ENCODE measurements around the gene BDH1. TPM values are rescaled to one million over a fixed set of nuclear protein-coding genes. Genes with fewer than 3 reads are reported as not detected.

The BDH1 gene
- total RNA-seq, 2 donors from 2014 or later, result 4.0 to 48.3 TPM

GRCh38 chr3:197496746-197497125 lies 59.0 kb downstream of the BDH1 start:
- Histone ChIP-seq H3K36me3 (no peaks in the 10 kb centered on the region), H3K9me3 (no peaks in the 10 kb centered on the region), H3K4me1 (peaks cover 0 to 11% of the 10 kb centered on the region in 2 donors), H3K4me3 (no peak overlapping the region), H3K27ac (no peak overlapping the region), H3K27me3 (no peaks in the 10 kb centered on the region)
- DNase-seq (ENCODE audit: low spot score), result no peak
- TF ChIP-seq, protein P1, sequence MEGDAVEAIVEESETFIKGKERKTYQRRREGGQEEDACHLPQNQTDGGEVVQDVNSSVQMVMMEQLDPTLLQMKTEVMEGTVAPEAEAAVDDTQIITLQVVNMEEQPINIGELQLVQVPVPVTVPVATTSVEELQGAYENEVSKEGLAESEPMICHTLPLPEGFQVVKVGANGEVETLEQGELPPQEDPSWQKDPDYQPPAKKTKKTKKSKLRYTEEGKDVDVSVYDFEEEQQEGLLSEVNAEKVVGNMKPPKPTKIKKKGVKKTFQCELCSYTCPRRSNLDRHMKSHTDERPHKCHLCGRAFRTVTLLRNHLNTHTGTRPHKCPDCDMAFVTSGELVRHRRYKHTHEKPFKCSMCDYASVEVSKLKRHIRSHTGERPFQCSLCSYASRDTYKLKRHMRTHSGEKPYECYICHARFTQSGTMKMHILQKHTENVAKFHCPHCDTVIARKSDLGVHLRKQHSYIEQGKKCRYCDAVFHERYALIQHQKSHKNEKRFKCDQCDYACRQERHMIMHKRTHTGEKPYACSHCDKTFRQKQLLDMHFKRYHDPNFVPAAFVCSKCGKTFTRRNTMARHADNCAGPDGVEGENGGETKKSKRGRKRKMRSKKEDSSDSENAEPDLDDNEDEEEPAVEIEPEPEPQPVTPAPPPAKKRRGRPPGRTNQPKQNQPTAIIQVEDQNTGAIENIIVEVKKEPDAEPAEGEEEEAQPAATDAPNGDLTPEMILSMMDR (IDR thresholded peaks at IDR 0.05), result no peak

DNA sequence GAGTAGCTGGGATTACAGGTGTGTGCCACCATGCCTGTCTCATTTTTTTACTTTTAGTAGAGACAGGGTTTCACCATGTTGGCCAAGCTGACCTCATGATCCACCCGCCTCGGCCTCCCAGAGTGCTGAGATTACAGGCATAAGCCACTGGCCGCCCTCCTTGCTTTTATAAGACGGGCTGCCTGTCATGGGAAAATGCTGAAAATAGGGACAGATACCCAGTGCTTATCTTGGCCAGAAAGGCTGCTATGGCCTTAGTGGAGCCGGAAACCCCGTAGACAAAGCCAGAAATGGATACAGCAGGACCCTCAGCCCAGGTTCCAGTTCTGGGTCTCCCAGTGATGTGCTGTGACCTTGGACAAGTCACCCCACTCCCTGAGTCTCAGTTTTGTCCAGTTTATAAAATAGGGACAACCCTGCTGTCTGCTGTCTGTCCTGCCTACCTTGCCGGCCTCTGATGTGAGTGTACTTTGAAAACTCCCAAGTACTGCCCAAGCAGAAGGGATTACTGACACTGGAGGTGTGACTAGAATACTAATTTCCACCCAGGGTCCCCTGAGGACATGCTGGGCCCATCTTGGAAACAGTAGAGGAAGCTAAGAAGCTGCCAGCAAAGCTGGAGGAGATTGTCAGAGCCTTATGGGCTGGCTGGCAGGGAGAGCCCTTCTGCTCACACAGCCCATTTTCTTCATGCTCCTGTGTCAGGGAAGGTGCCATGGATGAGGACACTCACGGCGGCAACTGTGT lies 59.6 kb downstream of the BDH1 start:
- H3K9me3 ChIP-seq, result no peaks in the 10 kb centered on the region
- TF ChIP-seq, protein P1 (IDR thresholded peaks at IDR 0.05), result no peak
- H3K27ac ChIP-seq, result no peak overlapping the region

DNA sequence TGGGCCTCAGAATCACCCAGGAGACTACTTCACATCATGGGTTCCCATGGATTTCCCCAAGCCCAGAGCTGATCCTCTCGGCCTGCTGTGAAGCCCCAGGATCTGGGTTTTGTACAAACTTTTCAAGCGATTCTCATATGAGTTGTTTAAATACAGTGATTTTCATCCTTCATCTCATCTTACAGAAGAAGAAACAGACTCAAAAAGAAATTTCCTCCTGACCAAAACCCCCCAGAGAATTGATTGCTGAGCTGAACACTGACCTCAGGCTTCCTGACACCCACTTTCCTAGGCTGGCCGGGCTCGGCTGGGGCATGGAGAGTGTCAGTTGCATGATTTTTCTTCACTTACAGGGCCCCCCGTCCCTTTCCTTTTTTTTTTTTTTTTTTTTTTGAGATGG lies 60.3 kb downstream of the BDH1 start:
- Histone ChIP-seq H3K4me1 (peaks cover 0 to 12% of the 10 kb centered on the region in 2 donors), H3K4me3 (no peak overlapping the region), H3K27me3 (no peaks in the 10 kb centered on the region), H3K36me3 (no peaks in the 10 kb centered on the region), H3K9me3 (no peaks in the 10 kb centered on the region), H3K27ac (no peak overlapping the region)
- DNase-seq (ENCODE audit: low spot score), result no peak
- TF ChIP-seq, protein P1 (IDR thresholded peaks at IDR 0.05), result no peak

More for the DNA sequence above, 59.6 kb downstream of the BDH1 start:
- Histone ChIP-seq H3K27me3 (no peaks in the 10 kb centered on the region), H3K4me3 (no peak overlapping the region), H3K36me3 (no peaks in the 10 kb centered on the region), H3K4me1 (peaks cover 0 to 11% of the 10 kb centered on the region in 2 donors)
- no peak for DNase-seq (ENCODE audit: low spot score)

- H3K9me3 ChIP-seq, result no peaks in the 10 kb centered on the region
- H3K27ac ChIP-seq, result no peak overlapping the region
- no peak for DNase-seq (ENCODE audit: low spot score)
- H3K4me1 ChIP-seq, result peaks cover 0 to 16% of the 10 kb centered on the region in 2 donors
- H3K36me3 ChIP-seq, result no peaks in the 10 kb centered on the region
- H3K4me3 ChIP-seq, result no peak overlapping the region
- H3K27me3 ChIP-seq, result no peaks in the 10 kb centered on the region
- TF ChIP-seq, protein P1 (IDR thresholded peaks at IDR 0.05), result no peak
Measured at GRCh38 chr3:197495059-197495455, 60.7 kb downstream of the BDH1 start.

- H3K9me3 ChIP-seq, result no peaks in the 10 kb centered on the region
- H3K27ac ChIP-seq, result no peak overlapping the region
Measured at GRCh38 chr3:197494366-197495058, 61.3 kb downstream of the BDH1 start.

More at GRCh38 chr3:197494366-197495058, 61.3 kb downstream of the BDH1 start:
- H3K4me3 ChIP-seq, result no peak overlapping the region
- no peaks in the 10 kb centered on the region for H3K27me3 ChIP-seq
- H3K4me1 ChIP-seq, result peaks cover 0 to 16% of the 10 kb centered on the region in 2 donors
- DNase-seq (ENCODE audit: low spot score), result no peak
- TF ChIP-seq, protein P1 (IDR thresholded peaks at IDR 0.05), result no peak
- no peaks in the 10 kb centered on the region for H3K36me3 ChIP-seq

Data from right atrium auricular region (tissue), 2 donors.